Panc1 (cell line): Measurements from ENCODE around the gene ZNF282. TPM values are rescaled to one million over a fixed set of nuclear protein-coding genes. Genes with fewer than 3 reads are reported as not detected.

Source experiments
- ATAC-seq: fragments of 200-7000 bp; cut with Tn5 transposase; 2 replicates; pipeline ENCODE4 v1.9.1; 2020; ENCODE audit warnings: mild to moderate bottlenecking, moderate library complexity
- BruUV-seq: library from RNA; stranded (reverse); fragments of 400-500 nt; replicated peaks from 2 replicates; lab custom pipeline; 2021; lab: Mats Ljungman, UMichigan
- CTCF ChIA-PET: fragments of 300-600 bp; sonication (Branson Sonifier 250); formaldehyde crosslinking; loops from one replicate; lab custom pipeline; 2022; ENCODE audit warnings: antibody characterized with exemption; lab: Charles Lee
- POLR2A ChIA-PET: fragments of 300-600 bp; sonication (Branson Sonifier 250); formaldehyde crosslinking; loops from one replicate; lab custom pipeline; 2022; ENCODE audit warnings: antibody characterized with exemption; lab: Charles Lee
- DNase-seq: peaks from one replicate; pipeline ENCODE4 v3.0.0-alpha.2; 2010; ENCODE audit warnings: low read depth, low spot score
- H3K27ac ChIP-seq: 2 replicates; pipeline ENCODE4 v1.5.1; 2011; ENCODE audit warnings: mild to moderate bottlenecking, low read length, inconsistent platforms
- H3K27me3 ChIP-seq: fragments of 200-500 bp; sonication (Bioruptor generic); 2 replicates; pipeline ENCODE4 v1.6.0; 2014; ENCODE audit warnings: low read length, inconsistent platforms; ENCODE audit not compliant: control insufficient read depth, insufficient read depth
- H3K36me3 ChIP-seq: fragments of 200-500 bp; sonication (Bioruptor generic); 2 replicates; pipeline ENCODE4 v1.5.1; 2014; ENCODE audit warnings: inconsistent platforms, mild to moderate bottlenecking, low read length, moderate library complexity; ENCODE audit not compliant: control insufficient read depth, insufficient read depth
- H3K4me1 ChIP-seq: 2 replicates; pipeline ENCODE4 v1.5.1; 2011; ENCODE audit warnings: inconsistent platforms, mild to moderate bottlenecking, low read length, moderate library complexity; ENCODE audit not compliant: control insufficient read depth, insufficient read depth
- H3K4me3 ChIP-seq, 2 experiments: 2 replicates each; pipeline ENCODE4 v1.5.1; 2011 to 2012; ENCODE audit warnings: low read depth in 2 of 2, low read length in 2 of 2, mild to moderate bottlenecking in 2 of 2, inconsistent platforms in 1 of 2, moderate library complexity in 1 of 2
- H3K9me3 ChIP-seq: fragments of 200-500 bp; sonication (Bioruptor generic); 2 replicates; pipeline ENCODE4 v1.5.1; 2014; ENCODE audit warnings: low read depth, mild to moderate bottlenecking, inconsistent platforms, low read length, moderate library complexity; ENCODE audit not compliant: control insufficient read depth, insufficient read depth
- POLR2AphosphoS5 ChIP-seq: IDR thresholded peaks from 2 replicates; pipeline ENCODE4 v1.6.1; 2012; ENCODE audit warnings: mild to moderate bottlenecking, low read depth, low read length, moderate library complexity
- SIN3A ChIP-seq: IDR thresholded peaks from 2 replicates; pipeline ENCODE4 v1.6.1; 2012; ENCODE audit warnings: low read depth, mild to moderate bottlenecking, low read length, moderate library complexity, borderline replicate concordance; ENCODE audit not compliant: insufficient read depth
- TCF7L2 ChIP-seq: IDR thresholded peaks from 2 replicates; pipeline ENCODE4 v1.6.1; 2011; ENCODE audit warnings: mild to moderate bottlenecking, low read depth, low read length, inconsistent platforms
- in situ Hi-C: cut with HindIII; loops from 2 replicates; pipeline ENCODE4 v1.10.0; 2016; ENCODE audit warnings: low sequenced_read_pairs, low pct_unique_long_range_greater_than_20kb
- intact Hi-C: fragments of 100-400 bp; cut with micrococcal nuclease; formaldehyde crosslinking; loops from one replicate; pipeline ENCODE4 v1.10.0; 2022; ENCODE audit not compliant: unreplicated experiment
- total RNA-seq: library from RNA; stranded (reverse); gene quantifications from one replicate; pipeline ENCODE4 v1.2.1, GENCODE V29; 2021; ENCODE audit not compliant: unreplicated experiment
- TF ChIP-seq, protein P1 (sequence below): fragments of 450-650 bp; IDR thresholded peaks from 2 replicates; pipeline ENCODE4 v1.5.1; 2017; ENCODE audit warnings: mild to moderate bottlenecking
- TF ChIP-seq, protein P2 (sequence below), 2 experiments: IDR thresholded peaks; 2 replicates each; pipeline ENCODE4 v1.6.1; 2011 to 2012; ENCODE audit warnings: low read depth in 2 of 2, control low read depth in 1 of 2, low read length in 1 of 2, mild to moderate bottlenecking in 1 of 2, moderate library complexity in 1 of 2; ENCODE audit not compliant: insufficient read depth in 1 of 2

The ZNF282 gene
- total RNA-seq, 1 experiment from 2014 or later = 31.6 TPM

DNA sequence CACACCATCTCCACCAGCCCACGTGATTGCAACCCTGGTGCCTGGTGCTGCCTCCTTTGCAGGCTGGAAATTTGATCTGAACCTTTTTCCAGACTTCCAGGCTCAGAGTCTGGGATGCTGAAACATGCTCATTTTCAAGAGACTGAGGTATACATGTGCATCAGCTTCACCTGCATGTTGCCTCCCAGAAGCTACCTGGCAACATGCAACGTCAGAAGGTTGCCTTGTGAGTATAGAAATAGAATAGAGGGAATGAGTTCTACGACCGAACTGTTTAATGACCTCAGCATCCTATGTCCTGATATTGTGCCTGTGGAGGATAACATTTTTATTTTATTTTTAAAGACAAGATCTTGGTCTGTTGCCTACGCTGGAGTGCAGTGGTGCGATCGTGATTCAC is 42.2 kb downstream of the ZNF282 start:
- DNase-seq (no peak), ATAC-seq (no peak)
- POLR2A ChIA-PET = interaction anchor here (0.6 kb wide), 1 partner anchor 14 kb away, joined by 9 read pairs; no protein-coding TSS in a partner anchor
- BruUV-seq = no TSS peak
- Histone ChIP-seq H3K36me3 (no peaks in the 10 kb centered on the region; the same call in 1 of the 2 replicates), H3K4me3 (no peak overlapping the region), H3K27me3 (no peaks in the 10 kb centered on the region; the same call in 1 of the 2 replicates), H3K27ac (no peak overlapping the region), H3K9me3 (peaks cover 4% of the 10 kb centered on the region), H3K4me1 (no peaks in the 10 kb centered on the region)
- intact Hi-C loops (no loop called here), in situ Hi-C loops (no loop called here)
- no peak for TF ChIP-seq POLR2AphosphoS5
- TF ChIP-seq, protein P1, sequence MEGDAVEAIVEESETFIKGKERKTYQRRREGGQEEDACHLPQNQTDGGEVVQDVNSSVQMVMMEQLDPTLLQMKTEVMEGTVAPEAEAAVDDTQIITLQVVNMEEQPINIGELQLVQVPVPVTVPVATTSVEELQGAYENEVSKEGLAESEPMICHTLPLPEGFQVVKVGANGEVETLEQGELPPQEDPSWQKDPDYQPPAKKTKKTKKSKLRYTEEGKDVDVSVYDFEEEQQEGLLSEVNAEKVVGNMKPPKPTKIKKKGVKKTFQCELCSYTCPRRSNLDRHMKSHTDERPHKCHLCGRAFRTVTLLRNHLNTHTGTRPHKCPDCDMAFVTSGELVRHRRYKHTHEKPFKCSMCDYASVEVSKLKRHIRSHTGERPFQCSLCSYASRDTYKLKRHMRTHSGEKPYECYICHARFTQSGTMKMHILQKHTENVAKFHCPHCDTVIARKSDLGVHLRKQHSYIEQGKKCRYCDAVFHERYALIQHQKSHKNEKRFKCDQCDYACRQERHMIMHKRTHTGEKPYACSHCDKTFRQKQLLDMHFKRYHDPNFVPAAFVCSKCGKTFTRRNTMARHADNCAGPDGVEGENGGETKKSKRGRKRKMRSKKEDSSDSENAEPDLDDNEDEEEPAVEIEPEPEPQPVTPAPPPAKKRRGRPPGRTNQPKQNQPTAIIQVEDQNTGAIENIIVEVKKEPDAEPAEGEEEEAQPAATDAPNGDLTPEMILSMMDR = no peak
- TF ChIP-seq SIN3A = no peak
- no peak for TF ChIP-seq TCF7L2
- TF ChIP-seq, protein P2, sequence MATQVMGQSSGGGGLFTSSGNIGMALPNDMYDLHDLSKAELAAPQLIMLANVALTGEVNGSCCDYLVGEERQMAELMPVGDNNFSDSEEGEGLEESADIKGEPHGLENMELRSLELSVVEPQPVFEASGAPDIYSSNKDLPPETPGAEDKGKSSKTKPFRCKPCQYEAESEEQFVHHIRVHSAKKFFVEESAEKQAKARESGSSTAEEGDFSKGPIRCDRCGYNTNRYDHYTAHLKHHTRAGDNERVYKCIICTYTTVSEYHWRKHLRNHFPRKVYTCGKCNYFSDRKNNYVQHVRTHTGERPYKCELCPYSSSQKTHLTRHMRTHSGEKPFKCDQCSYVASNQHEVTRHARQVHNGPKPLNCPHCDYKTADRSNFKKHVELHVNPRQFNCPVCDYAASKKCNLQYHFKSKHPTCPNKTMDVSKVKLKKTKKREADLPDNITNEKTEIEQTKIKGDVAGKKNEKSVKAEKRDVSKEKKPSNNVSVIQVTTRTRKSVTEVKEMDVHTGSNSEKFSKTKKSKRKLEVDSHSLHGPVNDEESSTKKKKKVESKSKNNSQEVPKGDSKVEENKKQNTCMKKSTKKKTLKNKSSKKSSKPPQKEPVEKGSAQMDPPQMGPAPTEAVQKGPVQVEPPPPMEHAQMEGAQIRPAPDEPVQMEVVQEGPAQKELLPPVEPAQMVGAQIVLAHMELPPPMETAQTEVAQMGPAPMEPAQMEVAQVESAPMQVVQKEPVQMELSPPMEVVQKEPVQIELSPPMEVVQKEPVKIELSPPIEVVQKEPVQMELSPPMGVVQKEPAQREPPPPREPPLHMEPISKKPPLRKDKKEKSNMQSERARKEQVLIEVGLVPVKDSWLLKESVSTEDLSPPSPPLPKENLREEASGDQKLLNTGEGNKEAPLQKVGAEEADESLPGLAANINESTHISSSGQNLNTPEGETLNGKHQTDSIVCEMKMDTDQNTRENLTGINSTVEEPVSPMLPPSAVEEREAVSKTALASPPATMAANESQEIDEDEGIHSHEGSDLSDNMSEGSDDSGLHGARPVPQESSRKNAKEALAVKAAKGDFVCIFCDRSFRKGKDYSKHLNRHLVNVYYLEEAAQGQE (IDR thresholded peaks at IDR 0.05; ENCODE audit: insufficient read depth in 1 of 2, low read depth in 2 of 2, low read length in 1 of 2) = no peak
- CTCF ChIA-PET = no interaction called here

DNA sequence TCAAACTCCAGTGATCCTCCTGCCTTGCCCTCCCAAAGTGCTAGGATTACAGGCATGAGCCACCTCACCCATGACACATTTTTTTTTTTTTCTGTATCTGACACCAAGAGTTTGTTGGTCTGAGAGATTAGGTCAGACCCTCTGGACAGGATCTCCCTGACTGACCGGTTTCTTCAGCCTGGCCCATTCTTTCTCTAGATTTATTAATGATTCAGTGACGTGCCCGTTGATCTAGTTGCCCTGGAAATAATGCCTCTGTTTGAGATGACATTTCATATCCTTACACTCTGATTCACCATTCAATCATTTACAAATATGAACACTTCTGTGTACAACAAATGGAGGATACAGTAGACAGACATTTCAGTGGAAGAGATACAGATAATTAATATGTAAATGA is 42.7 kb downstream of the ZNF282 start:
- no TSS peak for BruUV-seq
- H3K36me3 ChIP-seq = no peaks in the 10 kb centered on the region; the same call in 1 of the 2 replicates
- ChIA-PET POLR2A (no interaction called here), CTCF (no interaction called here)
- no peak overlapping the region for H3K27ac ChIP-seq
- TF ChIP-seq POLR2AphosphoS5 (no peak), TCF7L2 (no peak), SIN3A (no peak)
- TF ChIP-seq, protein P2 (IDR thresholded peaks at IDR 0.05; ENCODE audit: insufficient read depth in 1 of 2, low read depth in 2 of 2, low read length in 1 of 2) = no peak
- TF ChIP-seq, protein P1 = no peak
- H3K4me1 ChIP-seq = no peaks in the 10 kb centered on the region
- DNase-seq (no peak), ATAC-seq (no peak)
- H3K4me3 ChIP-seq = no peak overlapping the region
- in situ Hi-C loops (no loop called here), intact Hi-C loops (no loop called here)
- no peaks in the 10 kb centered on the region; the same call in 1 of the 2 replicates for H3K27me3 ChIP-seq
- H3K9me3 ChIP-seq = peaks cover 8% of the 10 kb centered on the region
